Activated CD4-positive, alpha-beta T cell treated with anti-CD3 and anti-CD28 coated beads for 24 hours (primary cell): ENCODE measurements around the gene LRFN3.
"Not testable (repeated sequence)": the region's sequence is repeated elsewhere in the genome, so short reads cannot be mapped to it uniquely, and the experiment has no call there.

Experiments used
- DNase-seq, 2 donors: peaks; one replicate each; pipeline ENCODE4 v3.0.0-alpha.2; 2020; ENCODE audit warnings: low read depth in 2 of 2

The LRFN3 gene

GRCh38 chr19:35907377-35907745, 28.8 kb upstream of the LRFN3 start:
- no peak for DNase-seq

- no peak for DNase-seq
Measured at GRCh38 chr19:35908010-35908441, 28.1 kb upstream of the LRFN3 start, which contains the start of gene TYROBP. TYROBP (minus strand) TSS chr19:35908295; CDS start chr19:35908228, 67 bp downstream.

GRCh38 chr19:35908973-35909683, 27.0 kb upstream of the LRFN3 start:
- DNase-seq, result no peak

- DNase-seq, result no peak
Measured at GRCh38 chr19:35909684-35910035, 26.5 kb upstream of the LRFN3 start.

- not testable (repeated sequence) for DNase-seq
Measured at GRCh38 chr19:35910355-35910754, 25.8 kb upstream of the LRFN3 start.

- DNase-seq, result no peak
Measured at GRCh38 chr19:35911173-35911572, 25.0 kb upstream of the LRFN3 start.

GRCh38 chr19:35911790-35912189, 24.4 kb upstream of the LRFN3 start:
- DNase-seq, result no peak

GRCh38 chr19:35913589-35913988, 22.6 kb upstream of the LRFN3 start:
- no peak for DNase-seq

- DNase-seq, result no peak
Measured at GRCh38 chr19:35915443-35915842, 20.7 kb upstream of the LRFN3 start.

GRCh38 chr19:35919306-35919705, 16.9 kb upstream of the LRFN3 start:
- no peak for DNase-seq

- no peak for DNase-seq
Measured at GRCh38 chr19:35921012-35921411, 15.2 kb upstream of the LRFN3 start.

GRCh38 chr19:35925501-35925900, 10.7 kb upstream of the LRFN3 start:
- DNase-seq, result no peak

GRCh38 chr19:35928507-35928906, 7.7 kb upstream of the LRFN3 start:
- DNase-seq, result no peak

GRCh38 chr19:35929876-35930275, 6.3 kb upstream of the LRFN3 start:
- DNase-seq, result no peak

GRCh38 chr19:35931161-35931873, 4.9 kb upstream of the LRFN3 start:
- DNase-seq, result peak; percentile 96 to 97

GRCh38 chr19:35931874-35932202, 4.3 kb upstream of the LRFN3 start:
- DNase-seq, result no peak

- no peak for DNase-seq
Measured at GRCh38 chr19:35932291-35932936, 3.8 kb upstream of the LRFN3 start.

GRCh38 chr19:35936738-35937268, 629 bp downstream of the LRFN3 start:
- DNase-seq, result no peak

GRCh38 chr19:35937345-35938281, 1.4 kb downstream of the LRFN3 start:
- DNase-seq, result no peak

- no peak for DNase-seq
Measured at GRCh38 chr19:35938282-35939224, 2.4 kb downstream of the LRFN3 start.
